Stimulated activated CD8-positive, alpha-beta memory T cell treated with anti-CD3 and anti-CD28 coated beads, Interleukin-12 subunit alpha, Interleukin-12 subunit beta, amount 100 ng/mL, for 24 hours (primary cell): ENCODE results near the gene PRRX2.

ENCODE experiments used
- DNase-seq: peaks from one replicate; pipeline ENCODE4 v3.0.0-alpha.2; 2020; ENCODE audit errors: extremely low read depth

PRRX2 gene

DNA sequence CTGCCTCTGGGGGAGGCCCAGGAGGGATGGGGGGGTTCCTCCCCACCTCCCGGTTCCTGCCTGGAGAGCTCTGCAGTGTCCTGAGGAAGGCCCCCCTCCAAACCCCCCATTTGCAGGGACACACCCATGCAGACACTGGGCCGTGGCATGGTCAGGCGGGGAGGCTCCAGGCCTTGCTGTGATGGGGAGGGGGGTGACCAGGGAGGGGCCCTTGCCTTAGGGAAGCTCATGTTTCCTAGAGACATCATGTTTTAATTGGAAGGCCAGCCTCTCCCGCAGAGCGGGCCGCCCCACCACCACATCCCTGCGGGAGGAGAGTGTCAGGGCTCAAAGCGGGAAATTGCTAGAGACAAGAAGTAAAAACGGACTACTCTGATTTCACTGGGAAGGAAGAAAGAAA, 12.0 kb downstream of the PRRX2 start:
- no peak for DNase-seq

GRCh38 chr9:129678844-129679243, 13.4 kb downstream of the PRRX2 start:
- no peak for DNase-seq

GRCh38 chr9:129679537-129679936, 14.1 kb downstream of the PRRX2 start:
- no peak for DNase-seq

DNA sequence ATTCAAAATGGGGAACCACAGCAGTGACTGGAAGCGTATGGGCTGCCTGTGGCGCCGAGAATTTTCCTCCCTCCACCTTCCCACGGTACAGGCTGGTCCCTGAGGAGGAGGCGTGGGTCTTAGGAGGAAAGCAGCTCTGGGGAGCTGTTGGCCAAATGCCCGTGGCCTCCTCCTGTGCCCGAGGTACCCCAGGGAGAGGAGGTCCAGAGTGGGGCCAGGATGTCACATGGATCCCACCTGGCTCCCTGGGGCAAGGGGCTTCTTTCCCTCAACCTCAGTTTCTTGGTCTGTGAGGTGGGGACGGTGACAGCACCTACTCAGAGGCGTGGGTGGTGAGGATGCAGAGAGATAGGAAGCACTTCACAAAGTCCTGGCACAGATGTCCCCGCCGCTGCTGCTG, 16.5 kb downstream of the PRRX2 start:
- no peak for DNase-seq

- DNase-seq: no peak
Measured at GRCh38 chr9:129682381-129682780, 16.9 kb downstream of the PRRX2 start.

DNA sequence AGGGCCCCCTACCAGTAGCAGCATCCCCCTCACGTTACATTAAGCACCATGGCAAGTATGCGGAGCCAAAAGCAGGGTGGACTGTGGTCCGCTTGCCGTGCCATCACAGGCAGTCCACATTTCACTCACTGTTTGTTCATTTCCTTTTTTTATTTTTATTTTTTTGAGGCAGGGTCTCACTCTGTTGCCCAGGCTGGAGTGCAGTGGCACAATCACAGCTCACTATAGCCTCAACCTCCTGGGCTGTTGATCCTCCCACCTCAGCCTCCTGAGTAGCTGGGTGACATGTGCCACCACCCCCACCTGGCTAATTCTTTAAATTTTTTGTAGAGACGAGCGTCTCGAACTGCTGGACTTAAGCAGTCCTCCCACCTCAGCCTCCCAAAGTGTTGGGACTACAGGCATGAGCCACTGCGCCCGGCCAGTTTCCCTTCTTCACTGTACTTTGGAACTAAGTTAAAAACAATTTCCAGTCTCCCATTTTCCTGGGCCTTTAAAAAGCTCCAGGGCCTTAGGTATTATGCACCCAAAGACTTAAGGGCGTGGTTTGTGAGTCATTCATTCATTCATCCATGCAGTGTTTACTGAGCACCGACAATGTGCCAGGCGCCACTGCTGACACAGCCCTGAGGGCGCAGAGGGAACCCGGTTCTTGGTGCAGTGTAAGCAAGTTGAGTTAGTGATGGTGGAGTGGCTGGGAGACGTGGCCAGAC, 19.9 kb downstream of the PRRX2 start:
- no peak for DNase-seq

- DNase-seq: no peak
Measured at GRCh38 chr9:129685933-129686259, 20.4 kb downstream of the PRRX2 start.

- no peak for DNase-seq
Measured at GRCh38 chr9:129686736-129687135, 21.3 kb downstream of the PRRX2 start.

GRCh38 chr9:129687391-129687790, 21.9 kb downstream of the PRRX2 start:
- no peak for DNase-seq

- DNase-seq: no peak
Measured at GRCh38 chr9:129688285-129689043, 23.0 kb downstream of the PRRX2 start.

DNA sequence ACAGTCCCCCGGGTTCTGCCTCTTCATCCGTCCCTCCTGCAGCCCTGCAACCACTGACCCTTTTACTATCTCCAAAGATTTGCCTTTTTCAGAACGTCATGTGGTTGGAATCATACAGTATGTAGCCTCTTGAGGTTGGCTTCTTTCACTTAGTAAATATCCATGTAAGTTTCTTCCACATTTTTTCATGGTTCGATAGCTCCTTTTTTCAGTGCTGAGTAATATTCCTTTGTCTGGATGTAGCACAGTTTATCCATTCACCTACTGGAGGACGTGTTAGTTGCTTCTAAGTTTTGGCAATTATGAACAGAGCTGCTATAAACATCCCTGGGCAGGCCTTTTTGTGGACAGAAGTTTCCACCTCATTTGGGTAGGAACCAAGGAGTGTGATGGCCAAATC, 27.1 kb downstream of the PRRX2 start:
- no peak for DNase-seq

DNA sequence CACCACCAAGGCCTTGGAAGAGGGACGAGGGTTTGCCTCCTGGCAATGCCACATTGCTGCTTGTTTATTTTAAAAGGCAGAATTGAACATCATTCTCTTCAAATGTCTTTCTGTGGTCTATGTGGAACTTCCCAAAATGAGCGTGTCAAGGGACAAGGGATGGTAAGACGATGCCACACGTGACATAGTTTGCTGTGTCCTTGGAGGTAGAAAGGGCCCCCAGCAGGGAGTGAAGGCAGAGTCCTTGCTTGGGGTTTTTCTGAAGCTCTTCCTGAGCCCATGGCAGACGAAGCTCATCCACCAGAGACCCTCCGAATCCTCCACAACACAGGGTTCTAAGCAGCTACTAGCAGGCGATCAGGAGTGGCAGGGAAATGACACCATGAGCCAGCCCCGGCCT, 28.3 kb downstream of the PRRX2 start:
- DNase-seq: no peak

GRCh38 chr9:129694243-129694646, 28.8 kb downstream of the PRRX2 start:
- DNase-seq: no peak

- no peak for DNase-seq
Measured at GRCh38 chr9:129695870-129696269, 30.4 kb downstream of the PRRX2 start.

DNA sequence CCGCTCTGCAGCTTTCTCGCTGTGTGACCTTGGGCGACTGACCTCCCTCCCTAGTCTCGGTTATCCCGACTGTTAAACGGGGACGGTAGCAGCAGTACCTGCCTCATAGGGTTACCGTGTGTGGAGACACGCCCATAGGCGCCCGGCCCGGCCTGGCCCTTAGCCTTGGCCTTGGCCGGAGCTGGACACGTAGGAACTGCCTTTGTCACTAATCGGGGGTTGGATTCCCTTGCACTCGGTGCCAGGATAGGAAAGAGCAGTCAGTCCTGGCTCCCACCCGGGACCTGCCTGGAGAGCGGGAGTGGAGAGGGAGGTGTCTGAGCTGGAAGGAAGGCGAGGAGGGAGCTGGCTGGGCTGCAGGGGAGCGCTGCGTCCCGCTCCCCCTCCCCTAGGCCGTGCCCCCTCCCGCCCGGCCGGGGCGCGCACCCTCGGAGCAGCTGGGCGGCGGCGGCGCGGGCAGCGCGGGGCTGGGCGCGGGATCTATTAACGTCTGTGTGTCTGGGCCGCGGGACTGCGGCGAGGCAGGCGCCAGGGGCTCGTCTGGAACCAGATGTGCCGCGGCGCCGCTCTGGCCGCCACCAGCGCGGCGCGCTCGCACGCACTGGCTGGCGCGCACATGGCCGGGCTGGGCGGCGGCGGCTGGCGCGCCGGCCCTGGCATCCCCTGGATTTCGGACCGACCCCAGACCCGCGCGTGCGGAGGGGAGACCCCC, 31.7 kb downstream of the PRRX2 start:
- DNase-seq: no peak

GRCh38 chr9:129697656-129698253, 32.3 kb downstream of the PRRX2 start:
- peak; percentile 22 for DNase-seq

GRCh38 chr9:129698254-129698757, 32.9 kb downstream of the PRRX2 start:
- DNase-seq: no peak

DNA sequence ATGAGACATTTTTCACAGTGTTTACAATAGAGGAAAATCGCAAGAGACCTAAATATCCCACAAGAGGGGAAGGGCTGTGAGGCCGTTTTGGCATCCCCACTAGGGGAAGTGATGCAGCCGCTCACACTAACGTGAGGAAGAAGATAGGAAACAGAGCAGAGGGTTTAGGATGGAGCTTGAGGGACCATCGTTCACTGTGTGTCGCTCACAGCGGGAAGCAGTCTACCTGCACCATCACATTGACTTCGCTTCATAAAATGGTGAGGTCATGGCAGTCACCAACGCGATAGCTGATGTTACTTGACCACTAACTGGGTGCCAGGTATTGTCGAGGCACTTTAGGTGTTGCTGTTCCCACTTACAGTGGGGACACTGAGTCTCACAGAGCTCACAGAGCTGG, 35.6 kb downstream of the PRRX2 start:
- no peak for DNase-seq

DNA sequence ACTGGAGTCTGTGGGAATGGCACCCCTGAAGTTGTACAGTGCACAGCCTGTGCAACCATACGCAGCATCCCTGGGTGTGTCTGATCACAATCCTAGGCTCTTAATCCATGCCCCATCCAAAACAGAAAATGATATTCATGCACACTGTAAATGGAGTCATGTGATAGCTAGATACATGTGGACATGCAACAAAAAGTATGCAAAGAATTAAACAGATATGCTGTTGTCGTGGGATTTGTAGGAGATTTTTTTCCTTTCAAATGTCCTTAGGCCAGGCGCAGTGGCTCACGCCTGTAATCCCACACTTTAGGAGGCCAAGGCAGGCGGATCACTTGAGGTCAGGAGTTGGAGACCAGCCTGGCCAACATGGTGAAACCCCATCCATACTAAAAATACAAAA, 36.1 kb downstream of the PRRX2 start:
- no peak for DNase-seq

DNA sequence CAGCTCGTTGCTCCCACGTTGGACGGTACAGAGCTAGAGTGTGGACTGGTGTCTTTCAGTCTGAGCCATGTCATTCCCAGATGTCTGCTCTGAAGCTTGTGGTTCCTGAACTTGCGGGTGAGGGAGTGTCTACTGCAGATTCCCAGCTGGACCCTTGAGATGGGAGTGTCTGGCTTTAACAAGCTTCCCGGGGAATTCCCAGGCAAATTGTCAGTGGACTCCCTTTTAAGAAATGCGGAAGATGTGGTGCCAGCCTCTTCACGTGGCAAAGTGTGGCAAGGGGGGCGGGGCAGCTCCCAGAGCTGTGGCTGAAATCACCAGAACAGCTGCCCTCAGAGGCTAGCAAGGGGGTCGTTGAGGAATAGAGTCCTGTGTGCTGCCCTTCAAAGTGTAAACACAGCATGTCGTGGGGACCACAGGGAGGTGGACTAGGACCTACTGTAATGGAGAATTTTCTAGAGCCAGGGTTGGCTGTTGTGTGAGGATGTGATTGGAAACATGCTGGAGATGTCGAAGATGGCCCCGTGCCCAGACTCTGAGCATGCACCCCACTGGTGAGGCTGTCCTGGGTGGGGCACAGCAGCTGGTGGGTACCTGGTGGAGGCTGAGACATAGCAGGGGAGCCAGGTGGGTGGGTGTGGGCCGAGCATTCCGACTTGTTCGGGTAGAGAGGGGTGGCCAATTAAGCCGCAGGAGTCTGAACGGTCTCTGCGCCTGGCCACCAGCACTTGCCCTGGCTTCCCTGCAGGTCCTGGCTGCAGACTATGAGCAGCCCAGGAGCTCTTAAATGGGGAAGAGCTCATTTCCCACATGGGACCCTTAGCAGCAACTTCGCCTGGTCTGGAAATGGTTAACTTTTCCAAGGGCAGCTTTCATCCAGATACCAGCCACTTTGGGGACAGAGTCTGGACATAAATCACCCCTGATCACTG, 37.4 kb downstream of the PRRX2 start:
- no peak for DNase-seq

GRCh38 chr9:129703667-129704355, 38.4 kb downstream of the PRRX2 start:
- no peak for DNase-seq
